Stimulated activated CD4-positive, alpha-beta T cell treated with anti-CD3 and anti-CD28 coated beads, Interleukin-1b, Interleukin-23, amount 100 ng/mL, for 4 hours (primary cell): ENCODE data around the gene CSK.
"Not testable (repeated sequence)": the region's sequence is repeated elsewhere in the genome, so short reads cannot be mapped to it uniquely, and the experiment has no call there.

Experiments used
- DNase-seq, 2 donors: peaks; one replicate each; pipeline ENCODE4 v3.0.0-alpha.2; 2020; ENCODE audit warnings: low read depth in 2 of 2

Gene CSK

GRCh38 chr15:74770211-74770903, 11.5 kb upstream of the CSK start:
- no peak for DNase-seq

- DNase-seq, result no peak
Measured at GRCh38 chr15:74773329-74773728, 8.6 kb upstream of the CSK start.

- no peak for DNase-seq
Measured at GRCh38 chr15:74773731-74774252, 8.1 kb upstream of the CSK start.

- DNase-seq, result no peak
Measured at GRCh38 chr15:74775132-74775562, 6.7 kb upstream of the CSK start.

- DNase-seq, result no peak
Measured at GRCh38 chr15:74775894-74776293, 6.0 kb upstream of the CSK start.

GRCh38 chr15:74776821-74777768, 4.8 kb upstream of the CSK start:
- DNase-seq, result no peak

- no peak for DNase-seq
Measured at GRCh38 chr15:74777769-74778598, 3.9 kb upstream of the CSK start.

GRCh38 chr15:74778599-74778970, 3.3 kb upstream of the CSK start:
- DNase-seq, result no peak

GRCh38 chr15:74779162-74779648, 2.7 kb upstream of the CSK start:
- no peak for DNase-seq

- DNase-seq, result no peak
Measured at GRCh38 chr15:74780523-74781430, 1.1 kb upstream of the CSK start.

GRCh38 chr15:74782259-74783071, 585 bp downstream of the CSK start:
- DNase-seq, result peak in 1 of 2 donors; percentile 56

GRCh38 chr15:74783072-74783807, 1.4 kb downstream of the CSK start:
- DNase-seq, result no peak

GRCh38 chr15:74783808-74784175, 1.9 kb downstream of the CSK start:
- DNase-seq, result no peak

GRCh38 chr15:74784426-74785193, 2.7 kb downstream of the CSK start:
- DNase-seq, result no peak

- no peak for DNase-seq
Measured at GRCh38 chr15:74785194-74786032, 3.5 kb downstream of the CSK start.

- DNase-seq, result not testable (repeated sequence)
Measured at GRCh38 chr15:74786081-74786480, 4.2 kb downstream of the CSK start.

- DNase-seq, result no peak
Measured at GRCh38 chr15:74786551-74787165, 4.8 kb downstream of the CSK start.
